Stimulated activated CD4-positive, alpha-beta T cell treated with anti-CD3 and anti-CD28 coated beads, Interleukin-15, amount 100 ng/mL, for 24 hours (primary cell): ENCODE results near the gene KCNC1.

Source experiments
- DNase-seq: peaks from one replicate; pipeline ENCODE4 v3.0.0-alpha.2; 2020

KCNC1 gene

GRCh38 chr11:17798253-17798652 lies 63.7 kb downstream of the KCNC1 start:
- DNase-seq: no peak

DNA sequence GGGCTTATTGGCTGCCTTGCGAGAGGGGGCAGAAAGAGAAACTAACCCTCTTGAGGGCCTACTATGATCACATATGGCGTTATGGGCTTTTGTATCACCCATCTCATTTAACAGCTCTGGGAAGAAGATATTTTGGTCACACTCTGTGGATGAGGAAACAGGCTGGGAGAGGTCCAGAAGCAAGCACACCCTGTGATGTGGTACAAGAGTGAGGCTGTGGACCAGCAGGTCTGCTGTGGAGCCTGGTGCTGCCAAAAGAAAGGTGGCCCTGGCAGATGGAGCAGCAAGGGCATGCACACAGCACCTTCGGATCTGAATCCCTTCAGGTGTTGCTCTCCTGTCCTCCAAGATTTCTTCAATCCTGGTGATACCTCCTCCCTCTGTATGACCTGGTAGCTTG lies 64.1 kb downstream of the KCNC1 start:
- DNase-seq: no peak

- no peak for DNase-seq
Observed at GRCh38 chr11:17799147-17799546, 64.6 kb downstream of the KCNC1 start.

DNA sequence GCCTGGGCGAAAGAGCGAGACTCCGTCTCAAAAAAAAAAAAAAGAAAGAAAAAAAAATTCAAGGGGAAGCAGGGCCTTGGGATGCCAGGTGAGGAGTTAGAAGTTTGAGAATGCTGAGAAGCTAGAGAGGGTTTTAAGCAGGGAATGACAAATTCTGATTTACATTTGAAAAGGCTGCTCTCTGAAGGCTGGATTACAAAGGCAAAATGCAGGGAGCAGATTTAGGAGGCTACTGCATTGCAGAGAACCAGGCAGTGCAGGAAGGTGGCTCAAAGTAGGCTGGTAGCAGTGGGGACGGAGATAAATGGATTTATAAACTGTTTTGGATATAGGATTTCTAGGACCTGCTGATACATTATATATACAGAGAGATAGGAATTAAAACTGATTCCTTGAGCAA lies 66.6 kb downstream of the KCNC1 start:
- DNase-seq: no peak

DNA sequence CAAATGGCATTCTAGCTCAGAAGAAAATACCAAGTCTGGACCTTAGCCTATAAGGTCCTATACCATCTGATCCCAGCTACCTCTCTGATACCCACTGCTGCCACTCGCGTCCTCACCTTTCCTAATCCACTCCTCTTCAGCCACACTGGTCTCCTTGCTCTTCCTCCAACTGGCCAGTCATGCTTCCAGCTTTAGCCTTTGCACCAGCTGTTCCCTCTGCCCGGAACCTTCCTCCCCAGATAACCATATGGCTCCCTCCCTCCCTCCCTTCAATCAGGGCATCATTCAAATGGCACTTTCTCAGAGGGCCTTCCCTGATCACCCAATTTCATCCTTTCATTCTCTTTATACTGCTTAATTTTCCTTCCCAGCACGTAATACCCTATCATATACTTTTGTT lies 67.9 kb downstream of the KCNC1 start:
- no peak for DNase-seq

DNA sequence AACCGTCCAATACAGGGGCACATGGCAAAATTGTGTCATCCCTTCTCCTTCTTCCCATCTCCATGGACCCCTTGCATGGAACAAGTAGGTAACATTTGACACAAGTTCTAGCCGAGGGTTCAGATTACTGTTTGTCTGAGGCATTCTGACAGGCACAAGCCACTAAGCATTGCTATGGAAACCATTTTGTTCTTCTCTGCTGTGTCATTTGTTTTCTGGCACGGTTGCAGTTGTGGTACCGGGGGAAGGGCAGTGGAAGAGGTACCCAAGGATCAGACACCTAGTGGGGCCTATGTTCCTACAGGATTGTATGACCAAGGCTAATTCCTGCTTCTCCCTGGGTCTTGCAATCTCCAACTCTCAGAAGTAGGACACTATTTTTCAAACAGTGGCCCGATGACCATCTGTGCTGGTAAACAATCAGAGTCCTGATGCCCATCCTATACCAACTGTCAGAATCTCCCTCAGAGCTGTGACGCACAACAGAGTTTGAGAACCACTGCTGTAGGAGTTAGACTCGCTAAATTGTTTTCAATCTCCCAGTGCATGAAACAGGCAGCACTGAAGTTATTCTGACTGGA lies 69.3 kb downstream of the KCNC1 start:
- DNase-seq: no peak

- DNase-seq: no peak
Observed at GRCh38 chr11:17805043-17805442, 70.5 kb downstream of the KCNC1 start.

- DNase-seq: no peak
Observed at GRCh38 chr11:17805873-17806272, 71.3 kb downstream of the KCNC1 start.

DNA sequence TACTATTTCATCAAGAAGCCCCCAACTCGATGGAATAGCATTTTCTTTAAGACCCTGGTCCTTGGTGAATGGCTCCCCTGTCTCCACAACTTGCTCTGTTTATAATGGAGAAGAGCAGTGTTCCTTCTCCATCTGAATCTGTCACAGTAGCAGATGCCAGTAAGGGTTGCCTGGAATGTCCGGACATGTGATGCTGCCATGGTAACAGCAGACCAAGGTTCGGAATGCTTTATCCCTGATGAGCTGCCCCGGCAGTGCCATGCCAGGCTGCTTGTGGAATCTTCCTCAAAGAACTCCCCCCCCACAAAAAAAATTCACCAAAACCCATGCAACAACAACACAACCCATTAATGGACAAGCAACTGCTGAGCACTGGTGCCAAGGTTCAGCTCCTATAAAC lies 72.5 kb downstream of the KCNC1 start:
- DNase-seq: no peak

- no peak for DNase-seq
Observed at GRCh38 chr11:17810041-17810440, 75.5 kb downstream of the KCNC1 start.

GRCh38 chr11:17810746-17811145 lies 76.2 kb downstream of the KCNC1 start:
- DNase-seq: no peak

DNA sequence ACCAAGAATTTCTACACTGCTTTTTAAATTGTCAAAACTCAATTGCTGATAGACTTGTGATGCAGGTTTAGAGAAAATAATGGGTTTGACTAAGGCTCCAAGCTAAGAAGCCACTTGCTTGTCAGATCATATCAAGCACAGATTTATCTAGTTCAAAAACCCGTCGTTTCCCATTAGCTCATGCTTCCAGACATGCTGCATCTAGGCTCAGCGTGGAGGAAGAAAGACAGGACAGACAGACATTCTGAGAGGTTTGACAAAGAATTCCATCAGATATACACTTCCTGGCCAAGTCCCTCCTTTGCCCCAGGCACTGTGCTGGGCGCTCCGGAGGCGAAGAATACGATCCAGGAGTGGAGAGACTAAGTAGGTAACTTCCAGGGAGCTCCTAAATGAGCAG lies 76.8 kb downstream of the KCNC1 start:
- no peak for DNase-seq

DNA sequence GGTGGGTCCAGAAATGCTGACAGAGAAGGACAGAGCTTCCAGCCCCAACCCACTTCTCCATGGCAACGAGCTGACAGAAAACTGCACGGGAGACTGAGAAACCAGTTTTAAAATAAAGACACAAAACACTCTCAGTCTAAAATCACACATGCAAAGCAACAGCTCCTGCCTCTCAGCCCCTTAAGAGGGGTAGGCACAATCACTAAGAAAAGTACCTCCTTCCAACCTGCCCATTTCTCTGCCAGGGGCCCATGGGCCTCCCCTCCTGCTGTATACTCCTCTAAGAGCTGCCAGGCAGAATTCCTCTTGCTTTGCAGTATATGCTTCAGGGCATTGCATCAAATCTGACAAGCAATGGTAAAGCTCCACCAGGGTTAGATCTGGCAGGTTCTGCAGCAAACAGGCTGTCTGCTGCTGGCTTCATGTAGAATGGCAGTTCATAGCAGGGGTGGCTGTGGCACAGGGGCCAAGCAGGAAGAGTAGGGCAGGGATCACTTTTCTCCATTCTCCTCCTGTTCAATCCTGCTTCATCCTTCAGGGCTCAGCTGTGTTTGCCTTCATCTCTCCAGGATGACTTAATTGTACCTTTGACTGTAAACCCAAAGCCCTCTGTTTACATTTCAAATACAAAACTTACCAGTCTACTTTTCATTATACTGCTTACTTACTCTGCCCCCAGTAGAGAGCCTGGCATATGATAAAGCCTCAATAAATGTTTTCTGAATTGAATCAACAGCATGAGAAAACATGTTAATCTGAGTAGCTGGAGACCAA lies 77.7 kb downstream of the KCNC1 start:
- no peak for DNase-seq

GRCh38 chr11:17812865-17813187 lies 78.2 kb downstream of the KCNC1 start:
- no peak for DNase-seq

GRCh38 chr11:17813391-17814059 lies 78.9 kb downstream of the KCNC1 start:
- DNase-seq: no peak

DNA sequence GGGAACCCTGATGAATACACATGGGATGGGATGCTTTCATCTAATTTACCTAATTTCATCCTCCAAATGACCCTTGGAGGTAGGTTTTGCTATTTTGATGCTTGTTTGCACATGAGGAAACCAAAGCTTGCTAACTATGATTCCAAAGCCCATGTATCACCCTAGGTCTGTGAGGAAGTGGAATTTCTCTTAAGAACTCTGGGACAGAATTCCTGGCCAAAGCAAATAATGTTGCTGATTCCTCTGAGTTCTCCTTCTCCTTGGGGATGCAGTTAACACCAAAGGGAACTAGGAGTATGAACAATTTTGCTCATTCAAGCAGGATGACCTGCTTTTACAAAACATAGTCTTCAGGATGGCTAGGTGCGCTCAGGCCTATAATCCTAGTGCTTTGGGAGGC lies 80.0 kb downstream of the KCNC1 start:
- DNase-seq: no peak

GRCh38 chr11:17816232-17816931 lies 81.8 kb downstream of the KCNC1 start:
- no peak for DNase-seq

DNA sequence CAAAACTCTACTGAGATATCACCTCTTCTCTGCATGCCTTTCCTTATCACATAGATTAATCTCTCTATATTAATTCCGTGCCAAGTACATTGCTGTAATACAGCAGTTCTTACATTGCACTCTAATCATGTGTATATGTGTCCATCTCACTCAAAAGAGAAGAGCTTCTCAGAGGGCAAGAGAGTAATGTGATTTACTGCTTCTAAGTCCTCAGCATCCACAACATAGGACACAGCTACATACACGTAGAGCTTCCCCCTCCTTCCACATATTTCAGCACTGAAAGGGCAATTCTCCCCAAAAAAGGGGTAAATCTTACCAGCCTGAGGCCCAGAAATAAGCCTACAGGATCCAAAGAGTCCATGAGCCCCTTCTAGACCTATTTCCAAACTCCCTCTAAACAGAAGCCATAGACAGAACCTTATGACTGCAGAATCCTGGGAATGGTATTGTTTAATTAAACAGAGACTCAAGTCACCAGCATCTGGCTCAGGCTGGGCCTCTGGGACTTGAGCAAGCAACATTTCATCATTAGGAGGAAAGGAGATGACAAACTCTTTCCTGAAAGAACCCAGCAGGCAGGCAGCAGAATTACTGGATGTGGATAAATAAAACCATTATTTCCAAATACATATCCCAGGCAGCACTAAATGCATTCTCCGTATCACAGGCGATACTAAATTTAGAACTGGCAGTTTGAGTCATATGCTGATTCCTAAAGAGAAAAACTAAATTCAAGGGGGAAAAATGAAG lies 87.2 kb downstream of the KCNC1 start:
- DNase-seq: no peak

GRCh38 chr11:17822401-17822781 lies 87.8 kb downstream of the KCNC1 start:
- DNase-seq: no peak

DNA sequence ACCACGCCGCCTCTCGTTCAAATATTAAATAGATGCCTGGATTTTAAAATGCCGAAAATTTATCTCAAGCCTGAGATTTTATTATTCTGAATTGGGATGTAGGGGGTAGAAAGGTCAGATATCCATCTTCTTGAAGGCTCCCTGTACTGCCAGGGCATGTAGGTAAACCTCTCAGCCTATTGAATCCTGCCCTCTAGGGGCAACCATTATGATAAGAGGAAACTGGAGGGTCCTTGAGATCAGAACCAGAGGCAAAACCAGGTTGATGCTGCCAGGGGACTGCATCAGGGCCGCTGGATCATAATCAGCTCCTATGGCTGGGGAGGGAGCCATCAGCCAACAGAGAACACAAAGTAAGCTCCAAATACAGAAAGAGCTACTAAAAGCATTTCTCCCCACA lies 92.4 kb downstream of the KCNC1 start:
- DNase-seq: no peak

DNA sequence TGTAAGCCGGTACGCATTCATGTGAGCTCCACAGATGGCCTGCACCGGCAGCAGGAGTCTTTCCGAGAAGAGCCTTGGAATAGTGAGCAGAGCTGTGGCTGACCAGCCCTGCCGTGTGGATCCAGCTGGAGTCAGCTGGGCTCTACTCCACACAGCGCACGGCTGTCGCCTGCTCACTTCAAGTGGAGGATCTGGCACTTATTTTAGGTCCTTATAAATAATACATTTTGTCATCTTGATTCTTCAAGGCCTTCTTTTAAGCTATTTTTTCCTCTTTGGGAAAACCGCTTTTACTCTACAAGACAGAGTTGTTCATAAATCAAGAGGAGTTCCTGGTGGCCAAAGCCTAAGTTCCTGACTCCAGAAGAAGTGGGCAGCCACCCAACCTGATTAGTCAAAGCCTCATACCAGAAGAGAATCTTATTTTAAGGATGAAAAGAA lies 93.8 kb downstream of the KCNC1 start:
- DNase-seq: no peak

- no peak for DNase-seq
Observed at GRCh38 chr11:17831228-17831627, 96.6 kb downstream of the KCNC1 start.

GRCh38 chr11:17831883-17832282 lies 97.3 kb downstream of the KCNC1 start:
- no peak for DNase-seq
